ENCODE data around the gene STAB2.
"Not testable (repeated sequence)": the region's sequence is repeated elsewhere in the genome, so short reads cannot be mapped to it uniquely, and the experiment has no call there.

The STAB2 gene

DNA sequence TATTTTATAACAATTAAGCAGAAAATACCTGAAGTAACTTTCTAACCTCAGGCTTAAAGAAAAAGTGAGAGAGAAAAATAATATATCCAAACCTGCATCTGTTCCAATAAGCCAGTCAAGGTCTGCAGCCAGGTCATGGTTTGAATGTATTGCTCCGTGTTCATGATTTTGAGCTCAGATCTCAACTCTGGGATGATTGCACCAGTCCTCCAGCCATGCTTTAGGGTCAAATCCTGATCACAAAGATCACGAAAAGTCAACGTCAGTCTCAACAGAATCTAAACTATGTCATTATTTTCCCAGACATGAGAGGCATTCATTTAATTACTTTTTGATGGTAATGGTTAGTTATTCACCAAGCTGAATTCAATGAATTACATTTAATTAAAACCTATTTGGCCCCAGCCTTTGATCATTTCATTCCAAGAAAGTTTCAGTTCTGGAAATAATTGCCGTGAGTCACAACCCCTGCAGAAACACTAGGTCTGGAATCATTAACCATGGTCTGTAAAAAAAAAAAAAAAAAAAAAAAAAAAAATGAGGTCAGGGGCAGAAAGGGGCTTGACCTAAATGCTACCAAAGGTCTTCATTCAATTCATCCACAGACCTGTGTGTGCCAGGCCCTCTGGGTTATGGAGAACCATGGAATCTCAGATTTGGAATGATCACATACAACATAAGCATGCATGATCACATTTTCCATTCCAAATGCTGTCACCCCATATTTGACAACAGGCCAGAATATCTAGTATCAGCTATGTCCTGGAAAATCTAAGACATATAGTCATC is 198.4 kb downstream of the STAB2 start:
- DNase-seq = no peak

DNA sequence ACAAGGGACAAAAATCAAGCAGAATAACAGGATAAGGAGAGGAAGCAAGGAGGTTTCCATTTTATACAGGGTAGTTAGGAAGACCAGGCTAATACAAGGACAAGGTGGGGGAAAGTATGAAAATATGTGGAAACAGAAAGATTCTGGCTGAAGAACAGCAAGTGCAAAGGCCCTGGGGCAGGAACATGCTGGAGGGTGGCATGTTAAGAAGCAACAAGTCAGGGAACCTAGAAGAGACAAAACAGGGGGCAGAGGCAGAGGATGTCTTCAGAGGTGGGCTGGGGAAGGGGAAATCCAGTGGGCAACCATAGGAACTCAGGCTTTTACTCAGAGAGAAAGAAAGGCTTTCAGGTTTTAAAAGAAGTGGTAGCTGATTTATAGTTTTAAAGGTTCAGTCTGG is 199.1 kb downstream of the STAB2 start:
- DNase-seq = no peak

DNA sequence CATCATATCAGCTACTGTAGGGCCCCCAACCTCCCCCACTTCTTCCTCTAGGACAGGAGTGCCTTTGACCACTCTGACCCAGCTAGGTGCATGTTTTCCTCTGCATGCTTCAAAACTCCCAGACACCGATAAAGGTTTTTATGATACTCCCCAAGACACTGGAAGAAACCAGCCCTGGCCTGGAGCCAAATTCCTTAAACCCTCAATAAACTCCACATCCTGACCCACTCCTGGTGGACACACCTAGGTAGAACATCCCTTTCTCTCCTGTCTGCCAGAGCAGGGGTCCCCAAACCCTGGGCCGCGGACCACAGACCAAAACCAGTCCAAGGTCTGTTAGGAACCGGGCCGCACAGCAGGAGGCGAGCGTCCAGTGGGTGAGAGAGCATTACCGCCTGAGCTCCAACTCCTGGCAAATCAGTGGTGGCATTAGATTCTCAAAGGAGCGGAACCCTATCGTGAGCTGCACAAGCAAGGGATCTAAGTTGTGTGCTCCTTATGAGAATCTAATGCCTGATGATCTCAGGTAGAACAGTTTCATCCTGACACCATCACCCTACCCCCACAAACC is 204.4 kb downstream of the STAB2 start:
- DNase-seq = no peak

DNA sequence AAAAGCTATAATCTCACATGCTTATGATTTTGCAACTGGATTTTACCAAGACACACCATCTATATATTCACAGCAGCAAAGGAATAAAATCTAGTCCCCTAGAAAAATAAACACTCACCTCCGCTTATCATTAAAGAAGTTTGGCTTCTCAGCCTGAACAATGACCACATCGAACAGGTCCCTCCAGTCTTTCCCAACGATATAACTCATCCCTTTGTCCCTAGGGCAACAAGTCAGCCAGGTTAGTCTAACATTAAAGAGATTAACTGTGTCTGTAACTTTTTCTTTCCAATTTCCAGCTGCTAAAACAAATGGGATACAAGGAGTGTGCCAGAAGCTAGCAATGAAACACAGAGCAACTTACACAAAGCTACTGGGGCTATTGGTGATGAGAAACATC is 206.0 kb downstream of the STAB2 start:
- DNase-seq = no peak

- DNase-seq = no peak
Observed at GRCh38 chr12:103793512-103794045, 206.5 kb downstream of the STAB2 start.

DNA sequence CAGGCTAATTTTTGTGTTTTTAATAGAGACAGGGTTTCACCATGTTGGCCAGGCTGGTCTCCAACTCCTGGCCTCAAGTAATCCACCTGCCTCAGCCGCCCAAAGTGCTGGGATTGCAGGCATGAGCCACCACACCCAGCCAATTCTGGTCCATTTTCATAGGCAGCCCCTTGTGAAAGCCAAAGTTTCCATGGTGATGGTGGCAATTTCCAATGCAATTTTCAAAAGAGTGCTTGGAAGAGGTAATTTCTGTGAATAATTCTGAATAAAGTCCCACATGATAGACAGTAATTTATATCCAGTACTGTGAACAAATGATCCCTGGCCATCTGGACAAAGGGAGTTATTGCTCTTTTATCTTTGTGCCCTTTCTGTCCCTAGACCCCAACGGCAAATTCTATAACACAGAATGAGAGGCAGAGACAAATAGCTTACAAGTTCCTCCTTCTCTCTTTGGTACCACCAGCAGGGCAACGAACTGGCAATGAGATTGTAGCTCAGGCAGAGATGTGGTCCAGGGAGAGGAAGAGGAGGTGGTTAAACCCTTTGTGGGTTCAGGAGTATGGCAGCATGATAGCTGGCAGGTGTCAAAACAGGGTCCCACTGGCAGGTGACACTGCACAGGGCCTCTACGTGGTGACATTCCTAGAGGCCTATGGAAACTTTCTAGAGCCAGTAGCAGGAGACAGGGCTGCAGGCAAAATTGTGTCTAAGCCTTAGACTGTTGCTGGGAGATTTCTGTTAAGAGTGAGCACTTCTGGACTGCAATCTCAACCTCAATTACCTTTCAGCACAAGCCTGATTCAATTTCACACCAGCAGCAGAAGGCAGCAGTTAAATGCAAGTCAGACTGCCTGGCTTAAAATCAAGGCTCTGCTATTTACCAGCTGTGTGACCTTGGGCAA is 207.5 kb downstream of the STAB2 start:
- no peak for DNase-seq

DNA sequence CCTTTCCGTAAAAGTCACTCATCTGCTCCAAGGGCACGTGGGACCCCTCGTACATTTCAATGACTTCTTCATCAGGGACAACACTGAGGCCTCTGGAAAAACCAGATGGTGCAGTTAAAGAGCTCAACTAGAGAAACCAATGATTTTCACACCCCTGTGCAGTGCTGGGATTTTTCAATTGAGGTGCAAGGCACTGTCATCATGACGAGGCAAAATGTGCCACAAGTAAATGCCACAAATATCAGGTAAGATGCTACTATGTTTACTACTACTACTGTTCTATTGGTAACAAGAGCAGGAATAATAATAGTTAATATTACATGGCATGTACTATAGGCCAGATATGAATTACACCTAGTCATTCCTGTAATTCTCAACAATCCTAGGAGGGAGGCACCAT is 211.5 kb downstream of the STAB2 start:
- no peak for DNase-seq

- no peak for DNase-seq
Observed at GRCh38 chr12:103799504-103799856, 212.4 kb downstream of the STAB2 start.

- no peak for DNase-seq
Observed at GRCh38 chr12:103799857-103800771, 213.0 kb downstream of the STAB2 start.

- DNase-seq = no peak
Observed at GRCh38 chr12:103801709-103802585, 214.9 kb downstream of the STAB2 start.

DNA sequence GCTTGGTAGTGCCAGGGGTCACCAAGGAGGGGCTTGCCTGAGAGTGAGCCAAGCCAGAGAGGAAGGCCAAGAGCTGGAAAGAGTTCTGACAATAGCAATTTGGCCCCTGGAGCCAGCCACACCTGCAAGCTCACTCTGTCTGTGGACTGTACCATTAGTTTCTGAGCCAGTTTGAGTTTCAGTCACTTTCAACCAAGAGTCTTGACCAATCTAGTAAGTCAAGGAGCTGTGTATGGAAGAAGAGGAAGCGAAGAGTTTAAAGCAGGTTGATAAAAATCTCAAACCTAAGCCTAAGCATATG is 215.5 kb downstream of the STAB2 start:
- no peak for DNase-seq

DNA sequence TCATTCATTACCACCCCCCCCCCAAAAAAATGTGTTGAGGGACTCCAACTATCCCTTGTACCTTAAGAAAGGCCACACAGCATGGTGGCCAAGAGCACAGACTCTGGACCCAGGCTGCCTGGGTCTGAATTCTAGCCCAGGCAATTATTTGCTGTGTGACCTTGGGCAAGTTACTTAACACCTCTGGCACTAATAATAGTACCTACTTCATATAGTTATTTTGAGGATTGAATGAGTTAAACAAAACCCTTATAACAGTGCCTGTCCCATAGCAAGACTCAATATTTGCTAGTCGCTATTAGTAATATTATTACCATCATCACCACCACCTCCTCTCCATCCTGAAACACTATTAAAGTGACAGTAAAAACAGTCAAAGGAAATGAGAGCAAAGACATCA is 216.8 kb downstream of the STAB2 start:
- DNase-seq = no peak

- no peak for DNase-seq
Observed at GRCh38 chr12:103805655-103806360, 218.7 kb downstream of the STAB2 start.

DNA sequence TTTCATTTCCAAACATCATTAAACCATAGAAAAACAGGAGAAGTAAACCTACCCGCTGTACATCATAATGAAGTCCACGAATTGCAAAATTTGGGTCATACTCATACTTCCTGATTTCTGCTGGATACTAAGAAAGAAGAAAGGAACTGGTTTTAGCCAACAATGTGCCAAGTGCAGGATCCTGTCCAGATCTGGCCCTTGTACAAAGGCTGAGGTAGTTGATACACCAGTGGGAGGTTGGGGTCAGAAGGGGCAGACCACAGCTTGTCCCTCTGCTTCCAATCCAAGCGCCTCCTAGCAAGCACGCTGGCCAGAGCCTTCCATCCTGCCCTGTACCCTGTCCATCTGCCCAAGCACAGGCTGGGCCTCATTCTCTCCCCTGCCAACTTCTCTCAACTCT is 219.7 kb downstream of the STAB2 start:
- no peak for DNase-seq

DNA sequence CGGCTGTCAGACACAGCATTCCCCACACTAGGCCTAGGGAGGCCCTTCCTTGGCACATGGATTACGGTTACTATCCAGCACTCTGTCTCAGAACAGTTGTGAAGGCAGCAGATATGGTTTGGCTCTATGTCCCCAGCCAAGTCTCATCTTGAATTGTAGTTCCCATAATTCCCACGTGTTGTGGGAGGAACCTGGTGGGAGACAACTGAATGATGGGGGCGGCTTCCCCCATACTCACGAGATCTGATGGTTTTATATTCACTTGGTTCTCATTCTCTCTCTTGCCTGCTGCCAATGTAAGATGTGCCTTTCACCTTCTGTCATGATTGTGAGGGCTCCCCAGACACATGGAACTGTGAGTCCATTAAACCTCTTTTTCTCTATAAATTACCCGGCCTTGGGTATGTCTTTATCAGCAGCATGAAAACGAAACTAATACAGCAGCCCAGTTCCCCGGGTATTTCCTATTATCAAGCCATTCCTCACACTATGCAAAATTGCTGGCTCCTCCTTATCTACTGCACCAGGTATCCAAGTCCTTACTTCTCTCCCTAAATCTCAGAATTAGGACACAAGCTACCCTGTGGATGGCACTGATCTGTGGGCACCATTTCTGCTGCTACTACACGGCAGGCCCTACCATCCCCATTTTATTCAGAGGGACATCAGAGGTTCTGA is 220.6 kb downstream of the STAB2 start:
- DNase-seq = no peak

- no peak for DNase-seq
Observed at GRCh38 chr12:103808239-103808880, 221.3 kb downstream of the STAB2 start.

- no peak for DNase-seq
Observed at GRCh38 chr12:103809154-103809553, 222.1 kb downstream of the STAB2 start.

DNA sequence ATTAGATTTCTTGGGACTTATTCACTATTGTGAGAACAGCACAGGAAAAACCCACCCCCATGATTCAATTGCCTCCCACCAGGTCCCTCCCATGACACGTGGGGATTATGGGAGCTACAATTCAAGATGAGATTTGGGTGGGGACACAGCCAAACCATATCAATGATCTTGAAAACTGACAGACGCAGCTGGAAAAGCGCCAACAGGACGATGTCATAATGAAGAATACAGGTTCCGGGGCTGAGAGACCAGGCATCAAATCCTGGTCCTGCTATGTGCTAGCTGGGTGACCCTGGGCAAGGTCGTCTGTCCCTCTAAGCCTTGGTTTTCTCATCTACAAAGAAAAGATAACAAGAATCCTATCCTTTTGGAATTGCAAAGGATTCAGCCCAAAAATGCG is 222.6 kb downstream of the STAB2 start:
- DNase-seq = not testable (repeated sequence)

- DNase-seq = no peak
Observed at GRCh38 chr12:103810111-103810510, 223.0 kb downstream of the STAB2 start.

GRCh38 chr12:103811791-103812190 is 224.7 kb downstream of the STAB2 start:
- DNase-seq = no peak

Measured in CD4-positive, alpha-beta T cell treated with Interleukin-4 for 4 hours (primary cell).